HCT116 (cell line): ENCODE measurements around the gene NACAD. TPM values are rescaled to one million over a fixed set of nuclear protein-coding genes. Genes with fewer than 3 reads are reported as not detected.

Experiments
- ATAC-seq: fragments of 200-7000 bp; cut with Tn5 transposase; 2 replicates; pipeline ENCODE4 v1.9.1; 2020; ENCODE audit warnings: mild to moderate bottlenecking, moderate library complexity
- BruUV-seq: library from RNA; stranded (reverse); fragments of 400-500 nt; replicated peaks from 2 replicates; lab custom pipeline; 2021; lab: Mats Ljungman, UMichigan
- CTCF ChIA-PET: fragments of 300-600 bp; sonication (Branson Sonifier 250); formaldehyde crosslinking; loops from one replicate; lab custom pipeline; 2021; ENCODE audit warnings: antibody characterized with exemption; lab: Charles Lee
- POLR2A ChIA-PET: fragments of 300-600, 350-600 bp; sonication (Branson Sonifier 250); formaldehyde crosslinking; loops from one replicate; lab custom pipeline; 2021; ENCODE audit warnings: antibody characterized with exemption; lab: Charles Lee
- RAD21 ChIA-PET, 2 experiments: fragments of 300-600 bp; sonication (Branson Sonifier 250); formaldehyde crosslinking; loops; one replicate each; lab custom pipeline; 2023; ENCODE audit warnings: low total read pairs in 2 of 2; ENCODE audit not compliant: uncharacterized antibody in 2 of 2, unreplicated experiment in 2 of 2, low non-redundant PET in 1 of 2; lab: Charles Lee
- DNase-seq: peaks from one replicate; pipeline ENCODE4 v3.0.0-alpha.2; 2010; ENCODE audit warnings: low read depth, low spot score
- H2AFZ ChIP-seq: fragments of 200-600 bp; shearing (Covaris generic), sonication (generic); 2 replicates; pipeline ENCODE4 v1.6.1; 2017; ENCODE audit warnings: low read depth, mixed run types, mixed read lengths, antibody characterized with exemption, low read length; ENCODE audit not compliant: poor library complexity, severe bottlenecking
- H3K27ac ChIP-seq: 2 replicates; pipeline ENCODE4 v1.5.1; 2012; ENCODE audit warnings: low read depth, low read length
- H3K27me3 ChIP-seq: fragments of 200-600 bp; sonication (generic); 2 replicates; pipeline ENCODE4 v1.6.1; 2016; ENCODE audit warnings: mixed run types, low read length, mixed read lengths; ENCODE audit not compliant: insufficient read depth
- H3K36me3 ChIP-seq, 2 experiments: fragments of 200-500 bp in 1 of 2; fragments of 200-600 bp in 1 of 2; sonication (Bioruptor generic) in 1 of 2; sonication (generic) in 1 of 2; 2 replicates each; pipeline versions ENCODE4 v1.5.1 to v1.6.1; 2014 to 2016; ENCODE audit warnings: low read length in 2 of 2, inconsistent platforms in 1 of 2, mixed read lengths in 1 of 2, mixed run types in 1 of 2; ENCODE audit not compliant: insufficient read depth in 2 of 2, control insufficient read depth in 1 of 2
- H3K4me1 ChIP-seq, 2 experiments: fragments of 200-600 bp in 1 of 2; sonication (generic) in 1 of 2; 2 replicates each; pipeline versions ENCODE4 v1.5.1 to v1.6.1; 2012 to 2017; ENCODE audit warnings: low read length in 2 of 2, inconsistent platforms in 1 of 2, mild to moderate bottlenecking in 1 of 2, mixed read lengths in 1 of 2, mixed run types in 1 of 2, moderate library complexity in 1 of 2; ENCODE audit not compliant: insufficient read depth in 2 of 2, control insufficient read depth in 1 of 2
- H3K4me2 ChIP-seq: fragments of 200-600 bp; sonication (generic); 2 replicates; pipeline ENCODE4 v1.6.1; 2017; ENCODE audit warnings: mixed run types, low read length, mixed read lengths
- H3K4me3 ChIP-seq, 2 experiments: fragments of 200-600 bp in 1 of 2; sonication (generic) in 1 of 2; replicated peaks in 1 of 2; 2 replicates each; pipeline ENCODE4 v1.5.1; 2011 to 2016; ENCODE audit warnings: low read length in 2 of 2, control low read depth in 1 of 2, low read depth in 1 of 2, mild to moderate bottlenecking in 1 of 2, mixed read lengths in 1 of 2, mixed run types in 1 of 2
- H3K79me2 ChIP-seq: fragments of 200-600 bp; sonication (generic); 2 replicates; pipeline ENCODE4 v1.6.1; 2017; ENCODE audit warnings: mild to moderate bottlenecking, mixed run types, low read length, moderate library complexity, mixed read lengths; ENCODE audit not compliant: insufficient read depth
- H3K9ac ChIP-seq: fragments of 200-600 bp; sonication (generic); 2 replicates; pipeline ENCODE4 v1.6.1; 2016; ENCODE audit warnings: low read length, mixed read lengths
- H3K9me2 ChIP-seq: fragments of 200-600 bp; sonication (generic), shearing (Covaris generic); 2 replicates; pipeline ENCODE4 v1.6.1; 2017; ENCODE audit warnings: mixed run types, mild to moderate bottlenecking, moderate library complexity; ENCODE audit not compliant: insufficient read depth
- H3K9me3 ChIP-seq, 2 experiments: fragments of 200-500 bp in 1 of 2; fragments of 200-600 bp in 1 of 2; sonication (Bioruptor generic) in 1 of 2; sonication (generic) in 1 of 2; 2 replicates each; pipeline ENCODE4 v1.6.1; 2014 to 2017; ENCODE audit warnings: low read length in 2 of 2, mixed read lengths in 2 of 2, inconsistent platforms in 1 of 2, low read depth in 1 of 2, mild to moderate bottlenecking in 1 of 2, mixed run types in 1 of 2, moderate library complexity in 1 of 2; ENCODE audit not compliant: control insufficient read depth in 1 of 2, insufficient read depth in 1 of 2
- H4K20me1 ChIP-seq: fragments of 200-600 bp; sonication (generic), shearing (Covaris generic); 2 replicates; pipeline ENCODE4 v1.6.1; 2017; ENCODE audit warnings: mixed run types, mild to moderate bottlenecking, moderate library complexity; ENCODE audit not compliant: insufficient read depth
- JUND ChIP-seq: IDR thresholded peaks from 2 replicates; pipeline ENCODE4 v1.6.1; 2012
- intact Hi-C: fragments of 100-400 bp; cut with micrococcal nuclease; formaldehyde crosslinking; loops from 2 replicates; pipeline ENCODE4 v1.10.0; 2022
- total RNA-seq: library from RNA; stranded (reverse); gene quantifications from one replicate; pipeline ENCODE4 v1.2.1, GENCODE V29; 2021; ENCODE audit not compliant: unreplicated experiment
- TF ChIP-seq, protein P1 (sequence below): IDR thresholded peaks from 2 replicates; pipeline ENCODE4 v1.6.1; 2012

The NACAD gene
- total RNA-seq, 1 experiment from 2014 or later: 0.05 TPM

GRCh38 chr7:45031829-45032228 is 56.9 kb downstream of the NACAD start:
- H4K20me1 ChIP-seq: no peaks in the 10 kb centered on the region
- CTCF ChIA-PET: no interaction called here
- no peaks in the 10 kb centered on the region for H3K9me3 ChIP-seq
- no peak for ATAC-seq
- no peak overlapping the region for H3K9ac ChIP-seq
- no peak overlapping the region for H3K4me2 ChIP-seq
- RAD21 ChIA-PET: no interaction called here
- POLR2A ChIA-PET: no interaction called here
- no TSS peak for BruUV-seq
- intact Hi-C loops: no loop called here
- H3K27me3 ChIP-seq: no peaks in the 10 kb centered on the region
- TF ChIP-seq JUND: no peak
- TF ChIP-seq, protein P1, sequence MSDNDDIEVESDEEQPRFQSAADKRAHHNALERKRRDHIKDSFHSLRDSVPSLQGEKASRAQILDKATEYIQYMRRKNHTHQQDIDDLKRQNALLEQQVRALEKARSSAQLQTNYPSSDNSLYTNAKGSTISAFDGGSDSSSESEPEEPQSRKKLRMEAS: no peak
- H3K36me3 ChIP-seq: no peaks in the 10 kb centered on the region
- no peak overlapping the region for H3K4me3 ChIP-seq
- H3K4me1 ChIP-seq: no peaks in the 10 kb centered on the region; a peak in 2 of 4 replicates
- 0 out of 2 replicates have a peak, but pooled peaks cover 11% of the 10 kb centered on the region for H3K79me2 ChIP-seq
- H2AFZ ChIP-seq: no peak overlapping the region
- H3K27ac ChIP-seq: no peak overlapping the region
- H3K9me2 ChIP-seq: no peaks in the 10 kb centered on the region
- no peak for DNase-seq

Other genes starting within 250 kb of the NACAD start
- 226 TPM for gene H2AZ2, start 240.9 kb downstream of the NACAD start, total RNA-seq
- 13.2 TPM for gene PURB, start 203.4 kb downstream of the NACAD start, total RNA-seq
- gene MYO1G, start 110.0 kb downstream of the NACAD start, total RNA-seq: 0.74 TPM
- gene CCM2, start 88.8 kb downstream of the NACAD start, total RNA-seq: 34.4 TPM
- 136 TPM for gene TBRG4, start 22.7 kb upstream of the NACAD start, total RNA-seq
- gene RAMP3, start 68.8 kb upstream of the NACAD start, total RNA-seq: not detected